ENCODE data around the gene OPCML. TPM values are rescaled to one million over a fixed set of nuclear protein-coding genes. Genes with fewer than 3 reads are reported as not detected.

Gene OPCML
- polyA plus RNA-seq, 1 donor from 2014 or later, result 11.6 TPM

GRCh38 chr11:132638423-132638822, 893.9 kb downstream of the OPCML start:
- Histone ChIP-seq H3K36me3 (ENCODE audit: insufficient read depth, low read length) (no peaks in the 10 kb centered on the region), H3K27me3 (ENCODE audit: insufficient read depth, low read depth, low read length) (no peaks in the 10 kb centered on the region), H3K9me3 (ENCODE audit: low read length) (no peaks in the 10 kb centered on the region), H3K9ac (ENCODE audit: low read length) (no peak overlapping the region), H3F3A (ENCODE audit: insufficient read depth, low read length, poor library complexity, severe bottlenecking) (no peaks in the 10 kb centered on the region), H4K20me1 (ENCODE audit: insufficient read depth) (no peaks in the 10 kb centered on the region), H3K27ac (ENCODE audit: low read length) (no peak overlapping the region), H3K9me2 (ENCODE audit: insufficient read depth, low read length) (no peaks in the 10 kb centered on the region), H2AFZ (ENCODE audit: low read depth, low read length) (no peak overlapping the region), H3K4me3 (ENCODE audit: low read length) (no peak overlapping the region), H3K4me2 (ENCODE audit: low read length) (no peak overlapping the region), H3K79me2 (replicated peaks; ENCODE audit: insufficient read depth, low read length) (no peaks in the 10 kb centered on the region)
- TF ChIP-seq MXI1 (conservative IDR thresholded peaks at IDR 0.05; ENCODE audit: poor library complexity, severe bottlenecking) (no peak), EP300 (conservative IDR thresholded peaks at IDR 0.05; ENCODE audit: poor library complexity, severe bottlenecking) (no peak), RAD21 (conservative IDR thresholded peaks at IDR 0.05) (no peak), CTCF (IDR thresholded peaks at IDR 0.05; ENCODE audit: poor library complexity, severe bottlenecking) (no peak), EZH2 (IDR thresholded peaks at IDR 0.05; ENCODE audit: borderline replicate concordance, insufficient read depth, low read length, poor library complexity, severe bottlenecking) (no peak), TAF1 (IDR thresholded peaks at IDR 0.05; ENCODE audit: low read depth) (no peak), SMC3 (conservative IDR thresholded peaks at IDR 0.05; ENCODE audit: poor library complexity) (no peak), REST (IDR thresholded peaks at IDR 0.05; ENCODE audit: borderline replicate concordance) (no peak), POLR2AphosphoS5 (IDR thresholded peaks at IDR 0.05) (no peak)

GRCh38 chr11:132636523-132636922, 895.8 kb downstream of the OPCML start:
- no peaks in the 10 kb centered on the region for H3F3A ChIP-seq (ENCODE audit: insufficient read depth, low read length, poor library complexity, severe bottlenecking)
- no peaks in the 10 kb centered on the region for H3K9me2 ChIP-seq (ENCODE audit: insufficient read depth, low read length)
- no peaks in the 10 kb centered on the region for H3K79me2 ChIP-seq (replicated peaks; ENCODE audit: insufficient read depth, low read length)
- no peak overlapping the region for H2AFZ ChIP-seq (ENCODE audit: low read depth, low read length)
- no peak overlapping the region for H3K4me2 ChIP-seq (ENCODE audit: low read length)
- no peak overlapping the region for H3K9ac ChIP-seq (ENCODE audit: low read length)
- no peaks in the 10 kb centered on the region for H3K27me3 ChIP-seq (ENCODE audit: insufficient read depth, low read depth, low read length)
- no peak for TF ChIP-seq TAF1 (IDR thresholded peaks at IDR 0.05; ENCODE audit: low read depth)
- H4K20me1 ChIP-seq (ENCODE audit: insufficient read depth), result no peaks in the 10 kb centered on the region
- H3K36me3 ChIP-seq (ENCODE audit: insufficient read depth, low read length), result no peaks in the 10 kb centered on the region
- H3K27ac ChIP-seq (ENCODE audit: low read length), result no peak overlapping the region
- no peaks in the 10 kb centered on the region for H3K9me3 ChIP-seq (ENCODE audit: low read length)
- no peak overlapping the region for H3K4me3 ChIP-seq (ENCODE audit: low read length)

GRCh38 chr11:132632641-132633124, 899.6 kb downstream of the OPCML start:
- Histone ChIP-seq H2AFZ (ENCODE audit: low read depth, low read length) (no peak overlapping the region), H3K9me2 (ENCODE audit: insufficient read depth, low read length) (no peaks in the 10 kb centered on the region)

More at GRCh38 chr11:132632641-132633124, 899.6 kb downstream of the OPCML start:
- Histone ChIP-seq H3K27ac (ENCODE audit: low read length) (no peak overlapping the region), H3K36me3 (ENCODE audit: insufficient read depth, low read length) (no peaks in the 10 kb centered on the region), H3K27me3 (ENCODE audit: insufficient read depth, low read depth, low read length) (no peaks in the 10 kb centered on the region), H3K79me2 (replicated peaks; ENCODE audit: insufficient read depth, low read length) (no peaks in the 10 kb centered on the region), H4K20me1 (ENCODE audit: insufficient read depth) (no peaks in the 10 kb centered on the region), H3K9ac (ENCODE audit: low read length) (no peak overlapping the region), H3K4me3 (ENCODE audit: low read length) (no peak overlapping the region), H3K4me2 (ENCODE audit: low read length) (no peak overlapping the region), H3K9me3 (ENCODE audit: low read length) (no peaks in the 10 kb centered on the region), H3F3A (ENCODE audit: insufficient read depth, low read length, poor library complexity, severe bottlenecking) (no peaks in the 10 kb centered on the region)
- no peak for TF ChIP-seq POLR2AphosphoS5 (IDR thresholded peaks at IDR 0.05)
- no peak for TF ChIP-seq RAD21 (conservative IDR thresholded peaks at IDR 0.05)
- TF ChIP-seq MXI1 (conservative IDR thresholded peaks at IDR 0.05; ENCODE audit: poor library complexity, severe bottlenecking), result no peak
- TF ChIP-seq TAF1 (IDR thresholded peaks at IDR 0.05; ENCODE audit: low read depth), result no peak
- no peak for TF ChIP-seq EZH2 (IDR thresholded peaks at IDR 0.05; ENCODE audit: borderline replicate concordance, insufficient read depth, low read length, poor library complexity, severe bottlenecking)
- no peak for TF ChIP-seq REST (IDR thresholded peaks at IDR 0.05; ENCODE audit: borderline replicate concordance)
- no peak for TF ChIP-seq EP300 (conservative IDR thresholded peaks at IDR 0.05; ENCODE audit: poor library complexity, severe bottlenecking)
- no peak for TF ChIP-seq CTCF (IDR thresholded peaks at IDR 0.05; ENCODE audit: poor library complexity, severe bottlenecking)
- no peak for TF ChIP-seq SMC3 (conservative IDR thresholded peaks at IDR 0.05; ENCODE audit: poor library complexity)
